Mesenchymal stem cell (in vitro differentiated cells and primary cell): Measurements from ENCODE around the gene PPFIA4.

ENCODE experiments used
- DNase-seq: peaks from one replicate; pipeline ENCODE4 v3.0.0-alpha.2; 2013
- H2AFZ ChIP-seq: one replicate; pipeline ENCODE4 v1.6.1; 2013; ENCODE audit warnings: low read depth, mild to moderate bottlenecking, control low read depth, inconsistent platforms, low read length, moderate library complexity
- H2AK5ac ChIP-seq: 2 replicates; pipeline ENCODE4 v1.6.1; 2013; ENCODE audit warnings: low read length, moderate library complexity, mild to moderate bottlenecking, inconsistent platforms; ENCODE audit not compliant: severe bottlenecking
- H2BK120ac ChIP-seq: one replicate; pipeline ENCODE4 v1.6.1; 2013; ENCODE audit warnings: low read depth, mild to moderate bottlenecking, inconsistent platforms, low read length, moderate library complexity
- H2BK12ac ChIP-seq, 2 experiments: one replicate each; pipeline ENCODE4 v1.6.1; 2013; ENCODE audit warnings: inconsistent platforms in 2 of 2, low read length in 2 of 2, mild to moderate bottlenecking in 2 of 2, moderate library complexity in 2 of 2, control low read depth in 1 of 2
- H2BK15ac ChIP-seq: one replicate; pipeline ENCODE4 v1.6.1; 2013; ENCODE audit warnings: mild to moderate bottlenecking, low read depth, inconsistent platforms; ENCODE audit not compliant: poor library complexity, severe bottlenecking
- H2BK5ac ChIP-seq: 2 replicates; pipeline ENCODE4 v1.6.1; 2013; ENCODE audit warnings: low read depth, mild to moderate bottlenecking, low read length, control low read depth, inconsistent platforms; ENCODE audit not compliant: poor library complexity, severe bottlenecking
- H3K14ac ChIP-seq, 2 experiments: one replicate each; pipeline ENCODE4 v1.6.1; 2013; ENCODE audit warnings: inconsistent platforms in 2 of 2, low read length in 2 of 2, control low read depth in 1 of 2, mild to moderate bottlenecking in 1 of 2, moderate library complexity in 1 of 2
- H3K18ac ChIP-seq, 2 experiments: one replicate each; pipeline ENCODE4 v1.6.1; 2013; ENCODE audit warnings: inconsistent platforms in 2 of 2, low read length in 2 of 2, control low read depth in 1 of 2, low read depth in 1 of 2, mild to moderate bottlenecking in 1 of 2
- H3K23ac ChIP-seq, 2 experiments: one replicate each; pipeline ENCODE4 v1.6.1; 2013; ENCODE audit warnings: inconsistent platforms in 2 of 2, low read length in 2 of 2, mild to moderate bottlenecking in 2 of 2, moderate library complexity in 2 of 2, control low read depth in 1 of 2
- H3K27ac ChIP-seq: 2 replicates; pipeline ENCODE4 v1.5.1; 2013; ENCODE audit warnings: mild to moderate bottlenecking, moderate library complexity, low read length, control low read depth, inconsistent platforms; ENCODE audit not compliant: poor library complexity, severe bottlenecking
- H3K27me3 ChIP-seq, 2 experiments: 2 replicates each; pipeline versions ENCODE4 v1.6.1 to v1.7.0; 2013; ENCODE audit warnings: low read length in 2 of 2, mild to moderate bottlenecking in 2 of 2, moderate library complexity in 2 of 2, control low read depth in 1 of 2, inconsistent platforms in 1 of 2; ENCODE audit not compliant: control insufficient read depth in 1 of 2, insufficient read depth in 1 of 2
- H3K36me3 ChIP-seq, 2 experiments: 2 replicates each; pipeline versions ENCODE4 v1.6.1 to v1.7.0; 2013; ENCODE audit warnings: low read length in 2 of 2, control low read depth in 1 of 2, inconsistent platforms in 1 of 2, low read depth in 1 of 2, mild to moderate bottlenecking in 1 of 2; ENCODE audit not compliant: insufficient read depth in 2 of 2, control insufficient read depth in 1 of 2
- H3K4ac ChIP-seq, 2 experiments: one replicate each; pipeline ENCODE4 v1.6.1; 2013; ENCODE audit warnings: inconsistent platforms in 2 of 2, low read length in 2 of 2, mild to moderate bottlenecking in 2 of 2, moderate library complexity in 2 of 2, control low read depth in 1 of 2, low read depth in 1 of 2
- H3K4me1 ChIP-seq: 2 replicates; pipeline ENCODE4 v1.6.1; 2013; ENCODE audit warnings: low read depth, low read length, control low read depth; ENCODE audit not compliant: control insufficient read depth, insufficient read depth
- H3K4me2 ChIP-seq: 2 replicates; pipeline ENCODE4 v1.6.1; 2013; ENCODE audit warnings: low read length, mild to moderate bottlenecking, inconsistent platforms; ENCODE audit not compliant: poor library complexity, severe bottlenecking
- H3K4me3 ChIP-seq, 2 experiments: 2 replicates each; pipeline versions ENCODE4 v1.5.1 to v1.7.0; 2013; ENCODE audit warnings: low read length in 2 of 2, mild to moderate bottlenecking in 2 of 2, control low read depth in 1 of 2, low read depth in 1 of 2; ENCODE audit not compliant: insufficient read depth in 1 of 2
- H3K79me1 ChIP-seq: replicated peaks from 2 replicates; pipeline ENCODE4 v1.6.1; 2013; ENCODE audit warnings: mild to moderate bottlenecking, control low read depth, low read length, inconsistent platforms; ENCODE audit not compliant: poor library complexity, severe bottlenecking
- H3K9ac ChIP-seq: 2 replicates; pipeline ENCODE4 v1.7.0; 2013; ENCODE audit warnings: mild to moderate bottlenecking, low read length, moderate library complexity
- H3K9me3 ChIP-seq: 2 replicates; pipeline ENCODE4 v1.7.0; 2013; ENCODE audit warnings: mild to moderate bottlenecking, low read length; ENCODE audit not compliant: control insufficient read depth
- H4K8ac ChIP-seq: one replicate; pipeline ENCODE4 v1.6.1; 2013; ENCODE audit warnings: inconsistent platforms, mild to moderate bottlenecking, low read length, moderate library complexity
- H4K91ac ChIP-seq: one replicate; pipeline ENCODE4 v1.6.1; 2013; ENCODE audit warnings: mild to moderate bottlenecking, low read length, inconsistent platforms
- WGBS: methylation state at CpG from one replicate; pipeline ENCODE4 v1.1.7; 2013; ENCODE audit warnings: mixed read lengths; 5-methylcytosine and 5-hydroxymethylcytosine counted together

Gene PPFIA4

DNA sequence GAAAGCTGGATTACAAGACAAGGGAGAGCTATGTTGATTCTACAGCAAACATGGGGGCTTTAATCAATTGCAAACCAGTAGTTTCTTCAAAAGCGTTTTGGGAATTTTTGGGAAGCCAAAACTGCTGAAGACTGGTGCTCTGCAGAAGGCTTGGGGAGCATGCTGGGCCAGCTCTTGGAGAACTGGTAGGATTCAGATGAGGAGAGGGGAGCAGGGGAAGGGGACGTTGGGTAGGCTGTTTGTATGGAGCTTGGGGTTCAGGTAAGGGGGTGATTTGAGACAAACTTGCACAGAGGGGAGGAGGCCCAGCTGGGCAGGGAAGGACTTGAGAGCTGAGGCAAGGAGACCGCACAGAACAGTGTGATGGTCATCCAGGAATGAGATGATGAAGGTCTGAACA is 62.1 kb downstream of the PPFIA4 start:
- Histone ChIP-seq H3K27ac (no peak overlapping the region), H2AK5ac (no peak overlapping the region), H2AFZ (no peak overlapping the region), H3K18ac (no peak overlapping the region), H3K36me3 (no peaks in the 10 kb centered on the region), H3K4me1 (no peaks in the 10 kb centered on the region), H3K23ac (no peak overlapping the region), H3K27me3 (peaks cover 68 to 74% of the 10 kb centered on the region in 2 experiments), H3K14ac (no peak overlapping the region), H2BK120ac (no peak overlapping the region), H3K79me1 (no peaks in the 10 kb centered on the region), H2BK12ac (no peak overlapping the region), H3K9me3 (no peaks in the 10 kb centered on the region), H3K4me2 (no peak overlapping the region), H2BK15ac (no peak overlapping the region), H3K4me3 (no peak overlapping the region), H4K91ac (no peak overlapping the region), H3K9ac (no peak overlapping the region), H4K8ac (no peak overlapping the region), H3K4ac (no peak overlapping the region), H2BK5ac (no peak overlapping the region)
- no peak for DNase-seq
- 75% methylated on average over 3 of the region's 3 CpGs for WGBS

DNA sequence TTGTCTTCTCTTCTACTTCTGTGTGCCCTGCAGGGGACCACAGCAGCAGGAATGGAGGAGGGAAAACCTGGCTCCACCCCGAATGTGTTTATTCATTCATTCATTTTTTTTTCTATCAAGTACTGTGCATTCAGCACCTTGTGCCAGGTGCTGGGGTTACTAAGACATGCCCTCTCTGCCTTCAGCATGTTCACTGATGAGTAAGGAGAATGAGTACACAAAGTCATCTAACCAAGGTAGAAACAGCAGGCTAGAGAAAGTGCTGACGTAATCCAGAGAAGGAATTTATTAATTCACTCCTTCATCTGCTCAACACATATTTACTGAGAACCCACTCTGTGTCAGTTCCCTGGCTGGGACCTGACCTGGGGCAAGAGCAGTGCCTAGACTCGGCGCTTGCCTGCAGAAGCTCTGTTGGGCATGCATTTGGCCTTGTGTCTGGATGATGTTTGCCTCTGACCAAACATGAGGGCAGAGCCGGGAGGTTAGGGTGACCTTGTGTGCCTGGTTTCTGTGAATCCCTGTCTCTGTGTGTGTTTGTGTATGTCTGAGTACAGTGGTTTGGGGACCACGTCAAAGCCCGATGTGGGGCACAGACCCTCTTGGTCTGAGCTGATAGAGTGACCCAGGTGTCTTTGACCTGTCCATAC is 62.8 kb downstream of the PPFIA4 start:
- Histone ChIP-seq H3K27me3 (peaks cover 64 to 69% of the 10 kb centered on the region in 2 experiments), H3K79me1 (no peaks in the 10 kb centered on the region), H4K8ac (no peak overlapping the region), H2BK12ac (no peak overlapping the region), H4K91ac (no peak overlapping the region), H3K27ac (no peak overlapping the region), H3K14ac (no peak overlapping the region), H3K4ac (no peak overlapping the region), H2AK5ac (no peak overlapping the region), H3K36me3 (no peaks in the 10 kb centered on the region), H2BK5ac (no peak overlapping the region), H2BK15ac (no peak overlapping the region), H2AFZ (no peak overlapping the region), H2BK120ac (no peak overlapping the region), H3K4me1 (no peaks in the 10 kb centered on the region), H3K23ac (no peak overlapping the region), H3K4me3 (no peak overlapping the region), H3K9ac (no peak overlapping the region), H3K9me3 (peaks cover 1% of the 10 kb centered on the region), H3K18ac (no peak overlapping the region), H3K4me2 (no peak overlapping the region)
- no peak for DNase-seq
- WGBS = 80% methylated on average over 6 of the region's 7 CpGs

DNA sequence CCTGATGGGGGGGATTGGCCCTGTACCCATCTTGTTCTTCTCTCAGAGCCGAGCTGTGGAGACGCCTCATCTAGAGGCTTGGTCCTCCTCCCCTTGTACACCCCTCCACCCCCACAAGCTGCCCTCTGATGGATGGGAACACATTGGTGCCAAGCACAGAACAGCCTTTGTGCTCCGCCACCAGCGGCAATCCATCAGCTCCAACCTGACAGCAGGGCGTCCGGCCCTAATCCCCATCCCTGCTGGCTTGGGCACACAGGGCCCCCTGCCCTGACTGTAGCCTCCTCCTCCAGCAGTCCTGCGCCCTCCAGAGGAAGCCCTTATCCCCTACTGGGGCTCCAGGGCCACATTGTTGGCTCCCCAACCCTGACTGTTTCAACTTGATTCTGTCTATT is 63.4 kb downstream of the PPFIA4 start:
- H2AK5ac ChIP-seq = no peak overlapping the region
- no peak overlapping the region for H3K23ac ChIP-seq
- H3K27me3 ChIP-seq = peaks cover 64 to 69% of the 10 kb centered on the region in 2 experiments
- no peak overlapping the region for H2BK12ac ChIP-seq
- no peak overlapping the region for H2AFZ ChIP-seq
- H3K9ac ChIP-seq = no peak overlapping the region
- no peak overlapping the region for H3K18ac ChIP-seq
- no peak overlapping the region for H3K4me2 ChIP-seq
- no peak overlapping the region for H2BK120ac ChIP-seq
- H3K4me3 ChIP-seq = no peak overlapping the region
- no peaks in the 10 kb centered on the region for H3K4me1 ChIP-seq
- H3K79me1 ChIP-seq = no peaks in the 10 kb centered on the region
- no peak overlapping the region for H2BK15ac ChIP-seq
- no peak overlapping the region for H2BK5ac ChIP-seq
- H3K36me3 ChIP-seq = no peaks in the 10 kb centered on the region
- 63% methylated on average over 7 of the region's 7 CpGs for WGBS
- peak overlapping the region in 1 of 2 experiments; percentile 87 for H3K14ac ChIP-seq
- H4K8ac ChIP-seq = no peak overlapping the region
- H3K27ac ChIP-seq = no peak overlapping the region
- no peak overlapping the region for H3K4ac ChIP-seq
- peaks cover 6% of the 10 kb centered on the region for H3K9me3 ChIP-seq
- no peak for DNase-seq
- H4K91ac ChIP-seq = no peak overlapping the region

DNA sequence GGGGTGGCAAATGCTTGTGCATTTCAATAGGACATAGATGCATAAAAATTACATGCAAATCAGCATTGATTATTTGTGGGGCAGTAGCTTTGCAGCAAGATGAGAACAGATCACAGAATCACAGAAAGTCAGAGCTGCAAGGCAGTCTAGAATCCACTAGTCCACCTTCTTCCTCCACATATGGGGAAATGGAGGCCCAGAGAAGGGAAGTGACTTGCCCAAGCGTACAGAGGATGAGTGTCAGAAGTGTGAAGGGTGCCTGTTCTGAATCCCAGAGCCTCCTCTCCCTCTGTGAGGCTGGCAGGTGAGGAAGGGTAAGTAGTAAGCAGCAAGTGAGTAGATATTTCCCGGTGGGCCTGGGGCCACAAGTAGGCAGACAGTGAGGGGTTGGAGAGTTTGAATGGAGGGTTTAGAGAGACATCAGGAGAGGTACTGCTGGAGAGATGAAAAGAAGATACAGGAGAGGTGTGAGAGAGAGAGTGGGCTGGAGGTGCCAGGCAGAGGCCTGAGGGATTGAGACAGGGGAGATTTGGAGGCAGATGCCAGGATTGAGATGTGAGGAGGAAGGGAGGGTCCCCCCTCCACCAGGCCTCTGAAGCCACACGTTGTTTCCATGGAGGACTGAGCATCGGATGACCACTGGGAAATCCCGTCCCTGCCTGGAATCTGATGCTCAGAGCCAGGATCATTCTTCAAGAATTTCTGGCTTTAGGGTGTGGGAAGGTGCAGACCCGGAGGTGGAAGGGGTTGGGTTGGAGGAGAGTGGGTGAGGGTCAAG is 64.3 kb downstream of the PPFIA4 start:
- Histone ChIP-seq H3K9me3 (peaks cover 16% of the 10 kb centered on the region), H3K18ac (no peak overlapping the region), H4K8ac (no peak overlapping the region), H4K91ac (no peak overlapping the region), H2BK12ac (no peak overlapping the region), H3K36me3 (no peaks in the 10 kb centered on the region), H3K4ac (no peak overlapping the region), H2AFZ (no peak overlapping the region), H3K4me2 (no peak overlapping the region), H3K27me3 (peaks cover 55 to 64% of the 10 kb centered on the region in 2 experiments), H3K9ac (no peak overlapping the region), H3K79me1 (no peaks in the 10 kb centered on the region), H2BK15ac (no peak overlapping the region), H3K27ac (no peak overlapping the region), H3K4me1 (no peaks in the 10 kb centered on the region), H2BK5ac (no peak overlapping the region), H3K4me3 (no peak overlapping the region), H3K23ac (no peak overlapping the region), H3K14ac (no peak overlapping the region), H2AK5ac (no peak overlapping the region), H2BK120ac (no peak overlapping the region)
- 62% methylated on average over 6 of the region's 6 CpGs for WGBS
- no peak for DNase-seq
